ENCODE data around the gene PCCA.

- TF ChIP-seq EZH2 (IDR thresholded peaks at IDR 0.05; ENCODE audit: borderline replicate concordance, low read length) (no peak), CTCF (IDR thresholded peaks at IDR 0.05; ENCODE audit: low read length) (no peak)
These were observed 60.5 kb downstream of the PCCA start for GRCh38 chr13:100149389-100149788.

Data from OCI-LY1 (cell line).